GM12878 (cell line): ENCODE results near the gene NPB. TPM values are rescaled to one million over a fixed set of nuclear protein-coding genes. Genes with fewer than 3 reads are reported as not detected.
A peak's percentile ranks its signal among the peaks of the same experiment; 100 is the strongest.

ENCODE experiments used
- CBFB ChIP-seq: IDR thresholded peaks from 2 replicates; pipeline ENCODE4 v1.6.1; 2016; ENCODE audit warnings: antibody characterized with exemption, low read depth
- CHD1 ChIP-seq: IDR thresholded peaks from 2 replicates; pipeline ENCODE4 v1.6.1; 2012; ENCODE audit warnings: low read depth, low read length, improper control_type of control experiment
- CREM ChIP-seq: IDR thresholded peaks from 2 replicates; pipeline ENCODE4 v1.6.1; 2014; ENCODE audit warnings: antibody characterized with exemption, low read depth
- HDGF ChIP-seq: fragments of 450-650 bp; IDR thresholded peaks from 2 replicates; pipeline ENCODE4 v1.6.1; 2016; ENCODE audit warnings: antibody characterized with exemption
- MTA3 ChIP-seq: IDR thresholded peaks from 2 replicates; pipeline ENCODE4 v1.6.1; 2012; ENCODE audit warnings: low read length, inconsistent platforms, borderline replicate concordance
- NR2C1 ChIP-seq: fragments of 450-650 bp; IDR thresholded peaks from 2 replicates; pipeline ENCODE4 v1.6.1; 2017; ENCODE audit warnings: antibody characterized with exemption, mild to moderate bottlenecking, moderate library complexity
- POLR2A ChIP-seq: IDR thresholded peaks from 2 replicates; pipeline ENCODE4 v1.6.1; 2011; ENCODE audit warnings: low read depth, mild to moderate bottlenecking, low read length
- POLR2AphosphoS2 ChIP-seq: IDR thresholded peaks from 2 replicates; pipeline ENCODE4 v1.6.1; 2011; ENCODE audit warnings: low read depth, mild to moderate bottlenecking, low read length, improper control_type of control experiment, moderate library complexity
- RAD51 ChIP-seq: fragments of 450-650 bp; IDR thresholded peaks from 2 replicates; pipeline ENCODE4 v1.6.1; 2016; ENCODE audit warnings: moderate library complexity, mild to moderate bottlenecking, inconsistent platforms
- SIX5 ChIP-seq: IDR thresholded peaks from 2 replicates; pipeline ENCODE4 v1.6.1; 2011; ENCODE audit warnings: mild to moderate bottlenecking, low read depth, low read length, moderate library complexity; ENCODE audit not compliant: severe bottlenecking
- SMC3 ChIP-seq: IDR thresholded peaks from 2 replicates; pipeline ENCODE4 v1.6.1; 2011; ENCODE audit warnings: low read length, improper control_type of control experiment, borderline replicate concordance
- SRF ChIP-seq, 2 experiments: IDR thresholded peaks; 2 replicates each; pipeline ENCODE4 v1.6.1; 2011; ENCODE audit warnings: low read depth in 2 of 2, low read length in 2 of 2, mild to moderate bottlenecking in 1 of 2, moderate library complexity in 1 of 2
- STAT3 ChIP-seq: IDR thresholded peaks from 2 replicates; pipeline ENCODE4 v1.6.1; 2011; ENCODE audit warnings: low read depth, low read length, improper control_type of control experiment
- SUZ12 ChIP-seq: fragments of 200-600 bp; sonication (generic); IDR thresholded peaks from one replicate; pipeline ENCODE4 v1.6.1; 2018; ENCODE audit warnings: antibody characterized with exemption, mild to moderate bottlenecking; ENCODE audit not compliant: unreplicated experiment
- TAF1 ChIP-seq: IDR thresholded peaks from 2 replicates; pipeline ENCODE4 v1.6.1; 2011; ENCODE audit warnings: mild to moderate bottlenecking, low read depth, low read length, borderline replicate concordance
- TBL1XR1 ChIP-seq: IDR thresholded peaks from 2 replicates; pipeline ENCODE4 v1.6.1; 2012; ENCODE audit warnings: low read depth, low read length, improper control_type of control experiment
- polyA plus RNA-seq, 11 experiments: library from polyadenylated mRNA; depleted of rRNA in 4 of 11; unstranded in 6 of 11; stranded (reverse) in 5 of 11; fragments of >200 nt; fragmentation: Nextera tagmentation in 4 of 11; fragmentation: Illumina TruSeq in 1 of 11; extraction: Ambion mirVana in 4 of 11; extraction: Trizol in 1 of 11; gene quantifications; 1 replicate in 1 of 11; 2 replicates in 10 of 11; pipeline versions ENCODE4 v1.2.1 to v1.2.3, GENCODE V29; 2011 to 2016; ENCODE audit warnings: inconsistent platforms in 2 of 11, missing spikeins in 2 of 11, low read depth in 1 of 11
- total RNA-seq, 4 experiments: library from RNA; depleted of rRNA in 3 of 4; stranded (reverse); fragments of >200 nt in 3 of 4; fragmentation: Illumina TruSeq in 1 of 4; extraction: Trizol in 1 of 4; gene quantifications; 2 replicates each; pipeline versions ENCODE4 v1.2.1 to v1.2.3, GENCODE V29; 2013 to 2021
- TF ChIP-seq, protein P1 (sequence below): fragments of 450-650 bp; IDR thresholded peaks from 2 replicates; pipeline ENCODE4 v1.6.1; 2016; ENCODE audit warnings: mild to moderate bottlenecking, moderate library complexity, borderline replicate concordance
- TF ChIP-seq, protein P2 (sequence below): IDR thresholded peaks from 2 replicates; pipeline ENCODE4 v1.6.1; 2011; ENCODE audit warnings: low read depth, low read length, improper control_type of control experiment, borderline replicate concordance
- TF ChIP-seq, protein P3 (sequence below), 3 experiments: IDR thresholded peaks in 2 of 3; conservative IDR thresholded peaks in 1 of 3; 2 replicates each; pipeline ENCODE4 v1.5.1; 2011; ENCODE audit warnings: low read depth in 3 of 3, low read length in 3 of 3, mild to moderate bottlenecking in 3 of 3, control low read depth in 2 of 3, moderate library complexity in 2 of 3, inconsistent platforms in 1 of 3, mixed read lengths in 1 of 3; ENCODE audit not compliant: control insufficient read depth in 2 of 3, insufficient read depth in 1 of 3; ENCODE audit errors: extremely low read depth in 1 of 3
- TF ChIP-seq, protein P4 (sequence below): fragments of 450-650 bp; IDR thresholded peaks from 2 replicates; pipeline ENCODE4 v1.6.1; 2016; ENCODE audit warnings: mild to moderate bottlenecking
- TF ChIP-seq, protein P5 (sequence below): IDR thresholded peaks from 2 replicates; pipeline ENCODE4 v1.6.1; 2012; ENCODE audit warnings: low read depth, low read length, improper control_type of control experiment

NPB gene
- total and polyA plus RNA-seq, 10 of the 15 experiments (the other 5 are each of a cell fraction or from before 2014, with no cell fraction given) = 0.03 to 0.40 (median 0.15) TPM; not detected in 2

DNA sequence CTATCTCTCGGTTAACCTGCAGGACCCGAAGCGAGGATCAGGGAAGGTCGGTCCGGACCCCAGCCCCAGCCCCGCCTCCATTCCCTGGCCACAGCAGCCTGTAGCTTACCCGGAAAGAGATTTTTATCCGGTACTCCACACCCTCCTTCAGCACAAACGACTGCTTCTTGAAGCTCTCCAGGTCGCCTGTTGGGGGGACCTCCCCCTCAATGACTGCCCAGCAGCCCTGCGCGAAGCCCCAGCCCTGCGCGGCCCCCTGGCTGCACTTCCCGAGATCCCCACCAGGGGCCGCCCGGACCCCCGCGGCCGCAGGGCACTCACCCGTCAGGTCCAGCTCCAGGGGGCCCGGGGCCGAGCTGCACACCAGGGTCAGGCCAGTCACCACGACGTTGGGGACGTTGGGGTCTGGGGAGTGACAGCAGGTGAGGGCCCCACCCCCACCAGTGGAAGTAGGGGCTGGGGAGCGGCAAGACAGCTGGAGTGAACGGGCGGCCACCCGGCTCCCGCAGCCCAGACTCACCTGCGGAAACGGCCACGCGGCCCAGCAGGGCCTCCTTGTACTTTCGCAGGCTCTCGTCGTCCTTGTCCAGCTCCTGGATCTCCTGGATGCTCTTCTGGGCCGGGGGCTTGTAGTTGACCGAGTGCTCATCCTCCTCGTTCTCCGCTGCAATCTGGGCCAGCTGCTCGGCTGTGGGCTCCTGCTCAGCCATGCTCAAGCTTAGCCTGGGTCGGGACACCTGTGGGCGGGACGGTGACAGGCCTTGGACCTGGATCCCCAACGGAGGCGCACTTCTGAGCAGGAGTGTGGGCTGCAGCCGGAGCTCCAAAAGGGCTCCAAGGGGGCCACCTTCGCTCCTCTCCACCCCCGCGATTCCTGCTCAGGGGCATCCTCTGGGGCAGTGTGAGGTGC lies 32.6 kb upstream of the NPB start (continued):
- TF ChIP-seq MTA3 (no peak), TAF1 (no peak), SMC3 (peak; percentile 49), NR2C1 (no peak), SRF (IDR thresholded peaks at IDR 0.05; ENCODE audit: low read depth in 2 of 2, low read length in 2 of 2) (no peak), CHD1 (no peak), SUZ12 (no peak), POLR2A (peak; percentile 40), POLR2AphosphoS2 (no peak; the same call in 1 of the 2 replicates), TBL1XR1 (no peak), RAD51 (no peak), STAT3 (no peak), CREM (no peak), CBFB (no peak), HDGF (no peak), SIX5 (no peak)
- TF ChIP-seq, protein P1, sequence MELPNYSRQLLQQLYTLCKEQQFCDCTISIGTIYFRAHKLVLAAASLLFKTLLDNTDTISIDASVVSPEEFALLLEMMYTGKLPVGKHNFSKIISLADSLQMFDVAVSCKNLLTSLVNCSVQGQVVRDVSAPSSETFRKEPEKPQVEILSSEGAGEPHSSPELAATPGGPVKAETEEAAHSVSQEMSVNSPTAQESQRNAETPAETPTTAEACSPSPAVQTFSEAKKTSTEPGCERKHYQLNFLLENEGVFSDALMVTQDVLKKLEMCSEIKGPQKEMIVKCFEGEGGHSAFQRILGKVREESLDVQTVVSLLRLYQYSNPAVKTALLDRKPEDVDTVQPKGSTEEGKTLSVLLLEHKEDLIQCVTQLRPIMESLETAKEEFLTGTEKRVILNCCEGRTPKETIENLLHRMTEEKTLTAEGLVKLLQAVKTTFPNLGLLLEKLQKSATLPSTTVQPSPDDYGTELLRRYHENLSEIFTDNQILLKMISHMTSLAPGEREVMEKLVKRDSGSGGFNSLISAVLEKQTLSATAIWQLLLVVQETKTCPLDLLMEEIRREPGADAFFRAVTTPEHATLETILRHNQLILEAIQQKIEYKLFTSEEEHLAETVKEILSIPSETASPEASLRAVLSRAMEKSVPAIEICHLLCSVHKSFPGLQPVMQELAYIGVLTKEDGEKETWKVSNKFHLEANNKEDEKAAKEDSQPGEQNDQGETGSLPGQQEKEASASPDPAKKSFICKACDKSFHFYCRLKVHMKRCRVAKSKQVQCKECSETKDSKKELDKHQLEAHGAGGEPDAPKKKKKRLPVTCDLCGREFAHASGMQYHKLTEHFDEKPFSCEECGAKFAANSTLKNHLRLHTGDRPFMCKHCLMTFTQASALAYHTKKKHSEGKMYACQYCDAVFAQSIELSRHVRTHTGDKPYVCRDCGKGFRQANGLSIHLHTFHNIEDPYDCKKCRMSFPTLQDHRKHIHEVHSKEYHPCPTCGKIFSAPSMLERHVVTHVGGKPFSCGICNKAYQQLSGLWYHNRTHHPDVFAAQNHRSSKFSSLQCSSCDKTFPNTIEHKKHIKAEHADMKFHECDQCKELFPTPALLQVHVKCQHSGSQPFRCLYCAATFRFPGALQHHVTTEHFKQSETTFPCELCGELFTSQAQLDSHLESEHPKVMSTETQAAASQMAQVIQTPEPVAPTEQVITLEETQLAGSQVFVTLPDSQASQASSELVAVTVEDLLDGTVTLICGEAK = no peak
- TF ChIP-seq, protein P2, sequence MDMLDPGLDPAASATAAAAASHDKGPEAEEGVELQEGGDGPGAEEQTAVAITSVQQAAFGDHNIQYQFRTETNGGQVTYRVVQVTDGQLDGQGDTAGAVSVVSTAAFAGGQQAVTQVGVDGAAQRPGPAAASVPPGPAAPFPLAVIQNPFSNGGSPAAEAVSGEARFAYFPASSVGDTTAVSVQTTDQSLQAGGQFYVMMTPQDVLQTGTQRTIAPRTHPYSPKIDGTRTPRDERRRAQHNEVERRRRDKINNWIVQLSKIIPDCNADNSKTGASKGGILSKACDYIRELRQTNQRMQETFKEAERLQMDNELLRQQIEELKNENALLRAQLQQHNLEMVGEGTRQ = no peak
- TF ChIP-seq, protein P3, sequence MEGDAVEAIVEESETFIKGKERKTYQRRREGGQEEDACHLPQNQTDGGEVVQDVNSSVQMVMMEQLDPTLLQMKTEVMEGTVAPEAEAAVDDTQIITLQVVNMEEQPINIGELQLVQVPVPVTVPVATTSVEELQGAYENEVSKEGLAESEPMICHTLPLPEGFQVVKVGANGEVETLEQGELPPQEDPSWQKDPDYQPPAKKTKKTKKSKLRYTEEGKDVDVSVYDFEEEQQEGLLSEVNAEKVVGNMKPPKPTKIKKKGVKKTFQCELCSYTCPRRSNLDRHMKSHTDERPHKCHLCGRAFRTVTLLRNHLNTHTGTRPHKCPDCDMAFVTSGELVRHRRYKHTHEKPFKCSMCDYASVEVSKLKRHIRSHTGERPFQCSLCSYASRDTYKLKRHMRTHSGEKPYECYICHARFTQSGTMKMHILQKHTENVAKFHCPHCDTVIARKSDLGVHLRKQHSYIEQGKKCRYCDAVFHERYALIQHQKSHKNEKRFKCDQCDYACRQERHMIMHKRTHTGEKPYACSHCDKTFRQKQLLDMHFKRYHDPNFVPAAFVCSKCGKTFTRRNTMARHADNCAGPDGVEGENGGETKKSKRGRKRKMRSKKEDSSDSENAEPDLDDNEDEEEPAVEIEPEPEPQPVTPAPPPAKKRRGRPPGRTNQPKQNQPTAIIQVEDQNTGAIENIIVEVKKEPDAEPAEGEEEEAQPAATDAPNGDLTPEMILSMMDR (IDR thresholded peaks at IDR 0.05 in 2 of 3, conservative IDR thresholded peaks at IDR 0.05 in 1 of 3; ENCODE audit: control insufficient read depth in 2 of 3, extremely low read depth in 1 of 3, insufficient read depth in 1 of 3, low read depth in 3 of 3, low read length in 3 of 3) = peak; percentile 77 to 99 (median 89)
- TF ChIP-seq, protein P4, sequence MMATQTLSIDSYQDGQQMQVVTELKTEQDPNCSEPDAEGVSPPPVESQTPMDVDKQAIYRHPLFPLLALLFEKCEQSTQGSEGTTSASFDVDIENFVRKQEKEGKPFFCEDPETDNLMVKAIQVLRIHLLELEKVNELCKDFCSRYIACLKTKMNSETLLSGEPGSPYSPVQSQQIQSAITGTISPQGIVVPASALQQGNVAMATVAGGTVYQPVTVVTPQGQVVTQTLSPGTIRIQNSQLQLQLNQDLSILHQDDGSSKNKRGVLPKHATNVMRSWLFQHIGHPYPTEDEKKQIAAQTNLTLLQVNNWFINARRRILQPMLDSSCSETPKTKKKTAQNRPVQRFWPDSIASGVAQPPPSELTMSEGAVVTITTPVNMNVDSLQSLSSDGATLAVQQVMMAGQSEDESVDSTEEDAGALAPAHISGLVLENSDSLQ = no peak
- TF ChIP-seq, protein P5, sequence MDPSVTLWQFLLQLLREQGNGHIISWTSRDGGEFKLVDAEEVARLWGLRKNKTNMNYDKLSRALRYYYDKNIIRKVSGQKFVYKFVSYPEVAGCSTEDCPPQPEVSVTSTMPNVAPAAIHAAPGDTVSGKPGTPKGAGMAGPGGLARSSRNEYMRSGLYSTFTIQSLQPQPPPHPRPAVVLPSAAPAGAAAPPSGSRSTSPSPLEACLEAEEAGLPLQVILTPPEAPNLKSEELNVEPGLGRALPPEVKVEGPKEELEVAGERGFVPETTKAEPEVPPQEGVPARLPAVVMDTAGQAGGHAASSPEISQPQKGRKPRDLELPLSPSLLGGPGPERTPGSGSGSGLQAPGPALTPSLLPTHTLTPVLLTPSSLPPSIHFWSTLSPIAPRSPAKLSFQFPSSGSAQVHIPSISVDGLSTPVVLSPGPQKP = no peak
